IPS-18c (cell line): ENCODE data around the gene COMMD3.
A peak's percentile ranks its signal among the peaks of the same experiment; 100 is the strongest.

ENCODE experiments used
- H3K4me3 ChIP-seq: 2 replicates; pipeline ENCODE4 v1.7.0; 2013; ENCODE audit warnings: low read depth, mild to moderate bottlenecking, low read length, moderate library complexity; ENCODE audit not compliant: insufficient read depth
- H3K9me3 ChIP-seq: one replicate; pipeline ENCODE4 v1.6.1; 2013; ENCODE audit warnings: mild to moderate bottlenecking, low read length, moderate library complexity; ENCODE audit not compliant: control insufficient read depth, insufficient read depth

Gene COMMD3

DNA sequence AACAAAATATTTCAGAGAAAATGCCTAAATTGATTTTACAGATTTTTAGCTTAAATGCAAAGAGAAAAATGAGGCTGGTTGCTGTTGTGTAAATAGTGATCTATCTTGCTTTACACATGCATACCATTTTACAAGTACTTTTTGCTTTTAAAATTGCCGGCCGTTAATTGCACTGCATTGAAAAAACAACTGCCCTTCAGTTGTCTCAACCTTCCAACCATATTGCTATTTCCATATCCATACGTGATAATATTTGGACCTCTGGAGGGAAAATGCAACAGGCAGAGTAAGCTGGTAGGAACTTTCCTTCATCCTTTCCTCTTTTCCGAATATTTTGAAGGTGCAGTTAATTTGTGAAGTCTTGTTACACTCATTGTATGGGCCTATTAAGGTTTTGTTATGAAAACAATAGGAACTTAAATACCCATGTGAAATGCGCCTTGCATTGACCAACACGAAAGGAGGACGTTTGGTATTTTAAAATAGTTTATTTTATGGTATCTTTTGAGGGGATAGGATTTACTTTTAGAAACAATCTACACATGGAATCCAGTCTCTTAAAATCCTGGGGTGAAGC lies 16.0 kb downstream of the COMMD3 start:
- Histone ChIP-seq H3K4me3 (no peak overlapping the region), H3K9me3 (peaks cover 4% of the 10 kb centered on the region)

DNA sequence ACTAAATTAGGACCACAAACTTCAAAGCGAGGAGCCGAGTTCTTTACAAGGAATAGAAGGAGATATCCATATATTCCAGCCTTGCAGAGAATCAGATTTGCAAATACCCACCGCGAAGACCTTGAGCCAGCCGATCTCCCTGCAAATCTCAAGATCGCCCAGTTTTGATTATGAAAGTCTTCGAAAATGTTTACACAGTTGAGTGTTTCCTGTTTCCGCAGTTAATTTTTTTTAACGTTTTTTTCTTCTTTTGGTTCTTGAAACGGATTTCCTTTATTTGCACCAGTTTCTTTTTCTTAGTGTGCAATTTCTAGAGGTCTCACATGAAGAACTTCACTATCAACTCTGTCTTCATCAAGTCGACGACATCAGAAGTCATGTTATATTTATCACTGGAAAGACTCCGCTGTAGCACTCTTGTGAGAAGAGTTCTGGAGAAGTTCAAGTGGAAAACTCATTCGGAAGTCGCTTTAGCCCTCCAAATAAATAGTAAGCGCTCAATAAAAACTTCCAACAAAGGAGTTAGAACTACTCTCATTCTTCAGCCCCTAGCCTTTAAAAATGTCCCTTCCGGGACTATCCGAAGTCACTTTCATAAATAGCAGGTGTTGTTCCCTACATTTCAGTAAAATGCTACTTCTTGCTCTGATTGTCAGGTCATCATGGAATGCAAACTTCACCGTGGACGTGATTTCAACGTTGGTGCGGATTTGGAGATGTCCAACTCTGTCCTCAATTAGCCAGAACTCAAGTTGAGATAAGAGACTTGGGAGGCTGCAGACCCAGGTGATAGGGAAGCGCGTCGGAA lies 17.2 kb downstream of the COMMD3 start:
- no peak overlapping the region for H3K4me3 ChIP-seq
- peaks cover 4% of the 10 kb centered on the region for H3K9me3 ChIP-seq

DNA sequence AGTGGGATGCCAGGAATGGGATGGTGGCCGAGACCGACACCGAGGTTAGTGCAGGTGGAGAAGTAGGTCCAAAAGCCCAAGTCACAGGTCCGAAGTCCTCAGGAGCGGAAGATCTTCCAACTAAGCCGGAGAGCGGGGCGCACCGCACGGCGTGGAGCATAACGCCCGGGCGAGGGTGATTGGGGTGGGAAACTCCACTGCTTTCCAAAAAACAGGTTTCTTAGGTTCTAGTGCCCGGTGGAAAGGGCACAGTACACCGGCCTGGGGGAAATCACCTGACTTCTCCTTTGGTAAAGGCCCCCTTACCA lies 17.7 kb downstream of the COMMD3 start:
- peaks cover 4% of the 10 kb centered on the region for H3K9me3 ChIP-seq
- H3K4me3 ChIP-seq = peak overlapping the region; percentile 49; the same call in 1 of the 2 replicates

DNA sequence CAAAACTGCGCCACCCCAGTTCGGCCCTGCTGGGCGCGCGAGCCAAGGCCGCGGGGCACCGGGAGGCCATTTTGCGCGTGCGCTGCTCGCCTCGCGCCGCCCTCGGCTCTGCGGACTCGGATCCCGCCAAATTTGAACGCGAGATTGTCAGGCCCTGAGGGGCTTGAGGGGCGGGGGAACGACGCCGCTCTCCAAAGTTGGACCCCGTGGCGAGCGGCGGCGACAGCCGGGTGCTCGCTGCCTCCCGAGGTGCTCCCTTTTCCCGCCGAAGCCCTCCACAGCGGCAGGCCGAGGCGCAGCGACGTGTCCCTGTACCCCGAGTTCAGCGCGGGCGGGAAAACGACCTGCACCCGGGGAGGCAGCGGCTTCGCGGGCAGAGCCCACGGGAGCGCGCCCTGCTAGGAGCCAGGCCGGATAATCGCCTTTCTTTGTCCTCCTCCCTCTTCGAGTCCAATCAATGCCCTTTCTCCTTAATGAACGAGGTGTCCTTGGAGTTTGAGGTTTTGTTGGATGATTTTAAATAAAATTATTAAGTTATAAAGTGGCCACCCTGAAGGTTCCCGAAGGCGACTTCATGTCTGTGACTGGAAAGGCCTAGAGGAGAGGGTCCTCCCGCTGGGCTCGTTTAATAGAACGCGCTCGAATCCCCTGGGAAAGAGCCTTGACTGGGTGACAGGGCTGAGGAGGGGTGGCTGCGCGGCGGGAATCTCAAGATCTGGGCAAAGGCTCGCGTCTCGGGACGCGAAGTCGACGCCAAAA lies 18.4 kb downstream of the COMMD3 start:
- H3K4me3 ChIP-seq = peak overlapping the region; percentile 49; the same call in 1 of the 2 replicates

DNA sequence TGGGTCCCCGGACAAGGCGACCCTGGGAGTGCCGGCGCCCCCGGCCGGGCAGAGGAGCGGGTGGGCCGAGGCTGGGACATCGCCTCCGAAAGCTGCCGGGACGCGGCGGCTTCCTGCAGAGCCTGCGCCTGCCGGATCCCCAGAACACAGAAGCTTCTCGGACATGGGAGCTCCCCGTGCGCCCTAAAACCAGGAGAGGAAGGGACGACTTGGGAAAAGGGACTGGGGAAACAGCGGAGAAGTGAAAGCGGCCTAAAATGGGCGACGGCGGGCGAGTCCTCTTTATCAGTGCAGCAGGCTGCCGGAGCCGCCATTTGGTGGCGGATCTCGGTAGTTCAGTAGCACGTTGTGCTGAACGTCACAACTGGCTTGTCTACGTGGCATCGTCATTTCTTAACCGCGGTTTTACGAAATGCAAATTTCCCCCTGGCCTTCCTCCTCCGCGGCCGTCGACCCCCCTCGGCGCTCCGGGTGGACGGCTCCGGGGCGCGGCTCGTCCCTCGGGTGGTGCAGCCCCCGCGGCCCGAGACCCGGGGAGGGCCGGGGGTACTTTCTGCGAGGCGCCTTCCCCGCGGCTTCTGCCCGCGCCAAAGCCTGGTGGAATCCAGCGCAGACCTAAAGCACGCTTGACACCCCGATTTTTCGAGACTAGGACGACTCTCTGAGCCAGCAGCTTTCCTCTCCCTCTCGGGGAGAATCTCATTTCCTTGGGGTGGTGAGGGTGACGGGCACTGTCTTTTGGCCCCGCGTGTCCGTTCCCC lies 19.2 kb downstream of the COMMD3 start:
- Histone ChIP-seq H3K4me3 (peak overlapping the region; percentile 49), H3K9me3 (peaks cover 4% of the 10 kb centered on the region)

More for the DNA sequence above, 18.4 kb downstream of the COMMD3 start:
- H3K9me3 ChIP-seq = peaks cover 4% of the 10 kb centered on the region

DNA sequence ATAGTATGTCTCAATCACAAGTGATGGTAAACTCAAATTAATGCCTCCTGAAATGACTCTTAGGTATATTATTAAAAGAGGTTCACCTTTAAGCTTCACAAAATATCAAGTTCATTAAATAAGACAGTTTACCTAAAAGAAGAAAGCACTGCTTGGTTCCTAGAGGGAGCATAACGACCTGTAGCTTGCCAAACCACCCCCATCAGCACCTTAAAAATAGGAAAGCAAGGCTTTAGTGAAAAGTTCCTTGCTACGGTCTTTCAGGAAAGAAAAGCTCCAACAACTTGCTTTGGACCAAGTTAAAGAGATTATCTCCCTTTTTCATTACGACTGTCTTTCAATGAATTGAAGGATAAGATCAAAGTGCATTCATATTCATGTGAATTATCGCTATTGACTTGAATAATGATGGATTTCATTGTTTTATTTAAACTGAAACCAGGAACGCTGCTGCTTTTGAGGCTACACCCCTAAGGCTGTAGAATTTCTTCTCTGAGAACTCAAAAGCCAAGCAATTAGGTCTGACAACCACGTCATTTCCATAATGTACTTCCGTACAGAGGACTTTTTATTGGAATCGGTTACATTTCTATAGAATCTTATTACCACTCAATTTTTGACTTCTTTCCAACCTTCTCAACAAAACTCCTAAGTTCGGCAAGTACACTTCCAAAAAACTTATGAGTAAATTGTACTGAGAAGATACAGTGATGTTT lies 22.2 kb downstream of the COMMD3 start:
- Histone ChIP-seq H3K9me3 (peaks cover 4% of the 10 kb centered on the region), H3K4me3 (no peak overlapping the region)

DNA sequence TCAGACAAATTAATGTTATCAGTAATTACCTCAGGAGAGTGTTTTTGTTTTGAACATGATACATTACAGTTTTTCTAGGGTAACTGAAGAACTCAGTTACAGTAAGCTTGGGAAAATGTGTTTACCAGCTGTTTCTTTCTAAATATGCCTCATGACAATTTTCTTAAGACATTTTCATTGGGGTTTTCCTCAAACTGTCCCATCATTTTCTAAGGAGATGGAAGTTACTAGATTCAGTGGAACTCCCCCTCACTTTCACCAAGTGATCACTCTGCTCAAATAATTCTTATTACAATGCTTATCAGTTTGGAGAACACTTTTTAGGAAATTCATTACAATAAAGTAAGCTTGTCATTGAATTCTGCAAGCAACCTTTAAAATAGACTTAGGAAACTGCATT lies 22.7 kb downstream of the COMMD3 start:
- Histone ChIP-seq H3K9me3 (peaks cover 4% of the 10 kb centered on the region), H3K4me3 (no peak overlapping the region)

DNA sequence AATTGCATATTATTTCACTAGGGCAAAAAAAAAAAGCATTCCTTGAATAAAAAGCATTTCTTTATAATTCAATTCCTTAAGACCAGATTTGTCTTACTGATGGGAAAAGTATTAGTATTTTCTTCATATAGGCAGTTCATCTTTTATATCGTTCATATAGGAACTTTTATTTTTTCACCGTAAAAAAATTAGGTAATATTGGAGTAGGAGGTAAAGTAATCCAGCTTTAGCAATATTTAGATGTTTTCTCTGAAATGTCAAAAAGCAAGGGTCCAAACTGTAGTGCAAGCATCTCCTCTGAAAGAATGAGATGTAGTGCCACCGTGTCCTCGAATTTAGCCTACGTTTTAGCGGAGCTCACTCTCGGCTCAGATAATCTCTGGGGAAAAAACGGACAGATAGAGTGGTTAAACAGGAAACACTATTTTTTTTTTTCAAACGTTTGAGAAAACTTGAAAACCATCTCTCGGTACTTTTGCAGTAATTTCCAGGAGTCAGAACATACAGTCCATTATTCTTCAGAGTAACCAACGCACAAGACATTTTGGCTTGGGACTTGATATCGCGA lies 23.7 kb downstream of the COMMD3 start:
- peak overlapping the region; percentile 64 for H3K4me3 ChIP-seq
- H3K9me3 ChIP-seq = peaks cover 4% of the 10 kb centered on the region

DNA sequence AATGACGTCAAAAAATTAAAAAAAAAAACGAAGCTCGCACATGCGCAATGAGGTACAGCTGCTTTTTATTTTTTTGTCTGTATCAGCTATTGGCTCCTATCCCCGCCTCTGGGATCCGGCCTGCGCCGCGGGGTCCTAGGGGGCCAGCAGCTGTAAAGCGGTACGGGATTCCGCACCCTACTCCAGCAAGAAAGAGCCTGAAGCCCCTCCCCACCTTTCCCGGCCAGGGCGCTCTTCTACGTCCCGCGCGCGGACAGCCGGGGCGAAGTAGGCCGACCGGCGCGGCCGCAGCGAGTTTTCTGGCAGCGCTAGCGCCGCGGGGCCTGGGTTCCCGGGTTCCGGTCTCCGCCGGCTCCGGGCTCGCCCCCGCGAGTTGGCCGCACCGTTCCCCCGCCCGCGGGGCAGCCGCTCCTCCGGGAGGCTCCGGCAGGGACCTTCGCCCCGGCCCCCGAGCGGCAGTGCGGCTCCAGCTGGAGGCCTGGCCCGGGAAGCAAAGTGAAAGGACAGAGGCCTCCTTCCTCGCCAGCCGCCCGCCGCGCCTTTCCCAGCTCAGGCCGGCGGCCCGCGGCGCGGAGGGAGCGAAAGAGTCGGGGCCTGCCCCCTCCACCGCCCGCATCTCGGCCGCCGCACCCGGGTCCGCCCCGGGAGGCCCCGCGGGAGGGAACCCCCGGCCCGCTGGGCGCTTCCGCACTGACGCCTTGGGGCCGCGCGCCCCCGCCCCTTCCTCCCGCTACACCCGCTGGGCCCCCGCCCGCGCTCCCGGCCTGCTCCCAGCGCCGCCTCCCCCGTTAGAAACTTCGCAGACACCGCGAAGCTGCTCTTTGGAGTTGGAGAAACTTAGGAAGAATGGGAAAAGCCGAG lies 24.4 kb downstream of the COMMD3 start:
- H3K4me3 ChIP-seq = peak overlapping the region; percentile 64
- peaks cover 3% of the 10 kb centered on the region for H3K9me3 ChIP-seq

DNA sequence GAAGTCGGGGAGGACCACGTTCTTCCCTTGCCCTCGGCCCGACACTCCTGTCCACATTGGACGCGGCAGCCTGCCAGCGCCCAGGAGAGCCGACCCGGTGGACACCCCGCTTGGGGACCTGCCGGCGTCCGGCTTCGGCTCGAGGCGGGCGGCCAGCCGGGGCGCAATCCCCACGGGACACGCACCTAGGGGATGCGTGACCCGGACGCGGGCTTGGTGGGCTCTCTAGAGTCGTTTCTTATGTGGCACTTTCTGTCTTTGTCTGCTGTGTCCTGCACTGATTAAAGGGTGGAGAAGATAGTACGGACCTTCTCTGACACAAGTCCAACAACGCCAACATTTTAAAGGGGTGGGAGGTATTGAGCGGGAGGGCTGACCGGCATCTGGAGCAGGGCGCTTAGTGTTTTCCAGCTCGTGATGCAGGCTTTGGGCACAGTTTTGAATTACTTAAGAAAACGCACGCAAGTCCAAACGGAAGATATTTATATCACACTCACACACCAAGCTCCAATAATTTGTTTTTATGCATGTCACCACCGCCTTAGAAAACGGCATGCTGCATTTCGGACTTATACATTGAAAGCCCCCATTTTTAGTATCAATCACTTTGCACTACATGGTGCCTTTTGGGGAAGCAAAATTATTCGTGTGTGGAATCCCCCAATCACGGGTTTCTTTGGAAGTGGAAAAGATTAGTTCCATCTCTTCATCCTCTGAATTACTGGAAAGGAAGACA lies 25.2 kb downstream of the COMMD3 start:
- H3K4me3 ChIP-seq = peak overlapping the region; percentile 64; the same call in 1 of the 2 replicates

DNA sequence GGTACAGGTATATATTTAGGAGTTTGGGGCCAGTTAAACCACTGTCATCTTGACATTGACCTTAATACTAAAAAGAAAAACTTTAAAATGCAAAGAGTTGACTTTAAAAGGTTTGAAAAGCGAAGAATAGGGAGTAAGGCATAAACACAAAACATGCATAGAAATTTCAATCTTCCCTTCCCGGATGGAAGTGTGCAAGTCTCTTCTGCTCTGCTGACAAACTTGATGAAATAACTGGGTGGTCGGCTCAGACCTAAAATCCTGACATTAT lies 25.7 kb downstream of the COMMD3 start:
- Histone ChIP-seq H3K4me3 (no peak overlapping the region), H3K9me3 (no peaks in the 10 kb centered on the region)

More for the DNA sequence above, 25.2 kb downstream of the COMMD3 start:
- no peaks in the 10 kb centered on the region for H3K9me3 ChIP-seq

DNA sequence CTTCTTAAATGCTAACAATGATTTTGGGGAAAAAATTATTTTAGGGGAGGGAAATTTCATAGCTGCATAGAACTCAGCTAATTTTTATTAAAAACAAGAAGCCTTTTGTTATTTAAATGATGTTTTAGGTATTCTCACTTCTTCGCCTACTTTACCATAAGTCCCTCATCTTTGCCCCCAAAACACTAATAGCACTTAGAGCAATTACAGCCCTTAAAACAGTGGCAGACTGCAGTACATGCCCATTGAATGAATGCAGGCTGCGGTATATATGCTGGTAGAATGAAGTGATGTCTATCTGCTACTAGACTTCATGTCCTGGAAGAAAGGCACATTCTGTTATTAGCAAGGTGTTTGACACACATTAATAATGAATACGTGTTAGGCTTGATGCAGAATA lies 26.2 kb downstream of the COMMD3 start:
- Histone ChIP-seq H3K9me3 (no peaks in the 10 kb centered on the region), H3K4me3 (no peak overlapping the region)

DNA sequence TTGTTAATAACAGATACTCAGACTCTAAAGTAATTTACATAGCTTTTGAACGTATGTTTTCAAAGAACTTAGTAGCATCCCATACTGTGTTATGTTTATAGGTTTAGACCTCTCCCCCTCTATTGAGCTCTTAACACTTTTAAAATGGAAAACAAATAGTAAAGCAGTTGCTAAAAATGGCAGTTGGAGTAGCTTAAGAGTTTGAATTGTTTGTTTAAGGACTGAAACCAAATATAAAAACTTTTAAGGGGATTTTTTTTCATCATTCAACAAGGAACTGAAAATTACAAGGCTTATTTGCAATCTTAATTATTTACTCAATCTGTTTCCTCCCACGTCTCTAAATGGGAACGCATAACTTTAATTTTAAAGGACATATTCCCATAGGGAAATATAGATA lies 27.5 kb downstream of the COMMD3 start:
- Histone ChIP-seq H3K4me3 (no peak overlapping the region), H3K9me3 (no peaks in the 10 kb centered on the region)

DNA sequence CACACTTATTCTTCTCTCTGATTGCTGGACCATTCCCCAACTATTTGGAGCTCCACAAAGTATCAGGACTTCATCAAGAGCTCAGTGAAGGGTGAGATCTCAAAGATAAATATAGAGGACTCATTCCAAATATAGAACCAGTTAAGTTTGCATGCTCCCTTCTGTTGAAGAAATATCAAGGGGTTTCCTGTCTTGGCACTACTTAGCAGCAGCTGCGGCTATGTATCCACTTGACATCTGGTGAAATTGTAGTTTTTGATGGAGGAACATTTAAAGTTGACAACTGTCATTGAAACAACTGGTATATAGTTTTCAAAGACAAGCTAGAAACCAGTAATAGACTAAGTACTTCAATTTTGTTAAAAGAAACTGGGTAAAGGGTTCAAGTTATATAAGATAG lies 28.1 kb downstream of the COMMD3 start:
- Histone ChIP-seq H3K9me3 (no peaks in the 10 kb centered on the region), H3K4me3 (no peak overlapping the region)

DNA sequence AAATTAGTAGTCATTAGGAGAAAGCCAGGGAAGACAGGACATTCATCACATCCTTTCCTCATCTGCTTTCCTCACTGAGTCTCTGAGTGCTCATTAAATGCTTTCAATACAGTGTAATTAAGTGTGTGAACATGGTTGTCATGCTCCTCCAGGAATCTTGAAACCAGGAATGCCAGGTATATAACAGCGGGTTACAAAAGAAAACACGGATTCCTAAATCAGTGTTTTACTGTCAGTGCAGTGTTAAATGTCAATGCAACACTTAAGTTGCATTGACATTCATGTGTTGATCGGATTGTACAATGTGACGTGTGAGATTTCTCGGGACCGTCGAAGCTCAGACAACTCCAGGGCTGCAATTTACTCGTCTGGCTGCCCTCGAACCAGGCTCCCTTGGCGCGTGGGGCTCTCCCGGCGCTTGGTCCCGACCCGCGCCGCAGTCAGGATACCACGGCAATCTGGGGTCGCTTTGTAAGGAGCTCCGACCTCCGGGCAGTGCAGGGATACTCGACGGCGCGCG lies 28.7 kb downstream of the COMMD3 start:
- Histone ChIP-seq H3K4me3 (peak overlapping the region; percentile 48; the same call in 1 of the 2 replicates), H3K9me3 (no peaks in the 10 kb centered on the region)
